CD4-positive, alpha-beta T cell (primary cell): Measurements from ENCODE around the gene PTPRN2. TPM values are rescaled to one million over a fixed set of nuclear protein-coding genes. Genes with fewer than 3 reads are reported as not detected.
A peak's percentile ranks its signal among the peaks of the same experiment; 100 is the strongest.
"Not testable (repeated sequence)": the region's sequence is repeated elsewhere in the genome, so short reads cannot be mapped to it uniquely, and the experiment has no call there.

Experiments
- ATAC-seq: fragments of 200-7000 bp; cut with Tn5 transposase; one replicate; pipeline ENCODE4 v1.10.0; 2022; ENCODE audit warnings: mild to moderate bottlenecking; ENCODE audit not compliant: poor library complexity
- CTCF ChIA-PET: fragments of 350-600 bp; sonication (Branson Sonifier 250); formaldehyde crosslinking; loops from one replicate; lab custom pipeline; 2021; ENCODE audit warnings: antibody characterized with exemption, inconsistent platforms; lab: Charles Lee
- POLR2A ChIA-PET: fragments of 350-600 bp; sonication (Branson Sonifier 250); formaldehyde crosslinking; loops from one replicate; lab custom pipeline; 2021; ENCODE audit warnings: antibody characterized with exemption, inconsistent platforms; lab: Charles Lee
- DNase-seq, 14 experiments: peaks; one replicate each; pipeline ENCODE4 v3.0.0-alpha.2; 2013 to 2020; ENCODE audit warnings: mixed read lengths in 2 of 14
- H3K27ac ChIP-seq, 2 donors: one replicate each; pipeline versions ENCODE4 v1.5.1 to v1.7.0; 2013; ENCODE audit warnings: low read length in 2 of 2, low read depth in 1 of 2, mild to moderate bottlenecking in 1 of 2
- H3K27me3 ChIP-seq, 2 experiments: 1 replicate in 1 of 2; 2 replicates in 1 of 2; pipeline versions ENCODE4 v1.6.1 to v1.7.0; 2013; ENCODE audit warnings: low read length in 2 of 2, control low read depth in 1 of 2, mild to moderate bottlenecking in 1 of 2, moderate library complexity in 1 of 2; ENCODE audit not compliant: insufficient read depth in 2 of 2, control insufficient read depth in 1 of 2
- H3K36me3 ChIP-seq: one replicate; pipeline ENCODE4 v1.6.1; 2013; ENCODE audit warnings: low read length, control low read depth; ENCODE audit not compliant: insufficient read depth
- H3K4me1 ChIP-seq: one replicate; pipeline ENCODE4 v1.6.1; 2013; ENCODE audit warnings: low read length, control low read depth; ENCODE audit not compliant: insufficient read depth
- H3K4me3 ChIP-seq: one replicate; pipeline ENCODE4 v1.5.1; 2013; ENCODE audit warnings: mild to moderate bottlenecking, low read length, moderate library complexity
- H3K9me3 ChIP-seq, 2 experiments: 1 replicate in 1 of 2; 2 replicates in 1 of 2; pipeline versions ENCODE4 v1.6.1 to v1.7.0; 2013; ENCODE audit warnings: low read length in 2 of 2, mild to moderate bottlenecking in 2 of 2, control low read depth in 1 of 2, moderate library complexity in 1 of 2; ENCODE audit not compliant: control insufficient read depth in 1 of 2, insufficient read depth in 1 of 2
- H3K27ac Mint-ChIP-seq: one replicate; pipeline ENCODE4 v1.8.0; 2020; ENCODE audit warnings: mixed read lengths
- H3K27me3 Mint-ChIP-seq: one replicate; pipeline ENCODE4 v1.8.0; 2021; ENCODE audit warnings: mixed read lengths
- H3K36me3 Mint-ChIP-seq: one replicate; pipeline ENCODE4 v1.8.0; 2021; ENCODE audit warnings: low read depth, mixed read lengths
- H3K4me1 Mint-ChIP-seq: one replicate; pipeline ENCODE4 v1.8.0; 2021; ENCODE audit warnings: low read depth, mixed read lengths
- H3K4me3 Mint-ChIP-seq: one replicate; pipeline ENCODE4 v1.8.0; 2020; ENCODE audit warnings: mild to moderate bottlenecking, mixed read lengths
- H3K9me3 Mint-ChIP-seq: one replicate; pipeline ENCODE4 v1.8.0; 2020; ENCODE audit warnings: mixed read lengths
- CTCF ChIP-seq: fragments of 200-600 bp; IDR thresholded peaks from one replicate; pipeline ENCODE4 v1.8.0; 2022; ENCODE audit warnings: antibody characterized with exemption, mild to moderate bottlenecking
- intact Hi-C, 2 experiments: fragments of 100-400 bp; cut with DNase I in 1 of 2; cut with micrococcal nuclease in 1 of 2; formaldehyde crosslinking; loops; one replicate each; pipeline versions ENCODE4 v1.15.1 to v1.9.0; 2023 to 2025; cut with DNase I, micrococcal nuclease
- total RNA-seq, 174 experiments: library from RNA in 2 of 174; stranded (reverse) in 2 of 174; gene quantifications; one replicate each; pipeline ENCODE4 v1.2.3 and lab custom pipeline; 2021 to 2026

Gene PTPRN2
- total RNA-seq, 2 experiments from 2014 or later = 0.34 to 0.44 TPM

GRCh38 chr7:157904211-157904865 is 683.3 kb downstream of the PTPRN2 start:
- intact Hi-C loops = no loop called here
- no peak overlapping the region for H3K4me3 Mint-ChIP-seq
- H3K36me3 Mint-ChIP-seq = no peaks in the 10 kb centered on the region
- Histone ChIP-seq H3K27me3 (no peaks in the 10 kb centered on the region), H3K36me3 (no peaks in the 10 kb centered on the region), H3K27ac (no peak overlapping the region), H3K4me3 (no peak overlapping the region), H3K9me3 (peaks cover 0 to 11% of the 10 kb centered on the region in 2 experiments), H3K4me1 (no peaks in the 10 kb centered on the region)
- ATAC-seq (peak; percentile 63), DNase-seq (no peak)
- no peak for TF ChIP-seq CTCF
- no peaks in the 10 kb centered on the region for H3K9me3 Mint-ChIP-seq
- H3K4me1 Mint-ChIP-seq = peaks cover 17% of the 10 kb centered on the region
- no peaks in the 10 kb centered on the region for H3K27me3 Mint-ChIP-seq
- POLR2A ChIA-PET = no interaction called here
- CTCF ChIA-PET = no interaction called here
- H3K27ac Mint-ChIP-seq = peak overlapping the region; percentile 42

DNA sequence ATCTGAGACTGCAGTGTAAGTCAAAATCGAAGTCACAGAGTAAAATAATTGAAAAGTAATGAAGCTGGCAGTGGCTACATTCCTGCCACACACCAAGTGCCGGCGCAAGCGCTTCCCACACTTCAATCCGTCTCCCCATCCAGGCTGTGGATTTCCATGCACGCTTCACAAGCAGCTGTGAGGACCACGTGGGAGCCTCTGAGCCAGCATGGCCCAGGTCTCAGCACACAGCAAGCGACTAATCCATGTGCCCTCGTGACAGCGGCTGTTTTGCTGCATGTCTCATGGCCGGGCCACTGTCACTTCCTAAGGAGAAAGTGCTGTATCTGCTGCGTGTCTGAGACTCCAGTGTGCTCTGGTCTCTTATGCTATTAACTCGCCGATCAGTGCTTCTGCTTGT is 683.9 kb downstream of the PTPRN2 start:
- Mint-ChIP-seq H3K27me3 (no peaks in the 10 kb centered on the region), H3K9me3 (no peaks in the 10 kb centered on the region), H3K4me1 (peaks cover 17% of the 10 kb centered on the region), H3K36me3 (no peaks in the 10 kb centered on the region), H3K4me3 (no peak overlapping the region), H3K27ac (no peak overlapping the region)
- no peak overlapping the region for H3K4me3 ChIP-seq
- DNase-seq (no peak), ATAC-seq (no peak)
- H3K27me3 ChIP-seq = no peaks in the 10 kb centered on the region
- no peaks in the 10 kb centered on the region for H3K36me3 ChIP-seq
- H3K27ac ChIP-seq = no peak overlapping the region
- intact Hi-C loops = no loop called here
- H3K9me3 ChIP-seq = peaks cover 0 to 11% of the 10 kb centered on the region in 2 experiments
- H3K4me1 ChIP-seq = no peaks in the 10 kb centered on the region
- ChIA-PET CTCF (no interaction called here), POLR2A (no interaction called here)
- TF ChIP-seq CTCF = no peak

DNA sequence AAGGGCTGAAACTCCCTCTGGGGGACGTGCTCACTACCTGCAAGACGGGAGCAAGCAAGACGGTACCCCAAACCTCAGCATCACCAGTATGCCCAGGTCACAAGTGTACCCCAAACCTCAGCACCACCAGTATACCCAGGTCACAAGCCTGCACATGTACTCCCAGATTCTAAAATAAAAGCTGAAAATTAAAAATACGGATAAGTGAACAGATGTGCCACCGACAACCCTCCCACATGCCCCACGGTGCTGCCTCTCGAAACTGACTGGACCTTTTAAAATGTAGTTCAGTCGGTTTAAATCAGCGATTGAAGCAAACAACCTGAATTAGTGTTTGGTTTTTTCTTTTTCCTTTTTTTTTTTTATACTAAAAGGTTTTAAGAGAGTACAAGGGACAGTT is 684.3 kb downstream of the PTPRN2 start:
- no peaks in the 10 kb centered on the region for H3K36me3 Mint-ChIP-seq
- no peak for TF ChIP-seq CTCF

GRCh38 chr7:157901816-157902610 is 685.6 kb downstream of the PTPRN2 start:
- CTCF ChIA-PET, DNase-seq, H3K27ac ChIP-seq, POLR2A ChIA-PET, H3K4me1 ChIP-seq, H3K4me3 Mint-ChIP-seq, H3K27me3 Mint-ChIP-seq, intact Hi-C loops, H3K27me3 ChIP-seq, ATAC-seq, H3K36me3 Mint-ChIP-seq, H3K36me3 ChIP-seq, H3K9me3 Mint-ChIP-seq, H3K4me3 ChIP-seq, H3K27ac Mint-ChIP-seq: not testable (repeated sequence)
- peaks cover 17% of the 10 kb centered on the region for H3K4me1 Mint-ChIP-seq
- peaks cover 0 to 11% of the 10 kb centered on the region in 2 experiments for H3K9me3 ChIP-seq

More for the DNA sequence above, 684.3 kb downstream of the PTPRN2 start:
- ChIA-PET CTCF (no interaction called here), POLR2A (no interaction called here)
- H3K9me3 ChIP-seq = peaks cover 0 to 11% of the 10 kb centered on the region in 2 experiments
- no peak for ATAC-seq
- H3K4me1 ChIP-seq = no peaks in the 10 kb centered on the region
- intact Hi-C loops = no loop called here
- H3K36me3 ChIP-seq = no peaks in the 10 kb centered on the region
- Mint-ChIP-seq H3K4me1 (peaks cover 17% of the 10 kb centered on the region), H3K27ac (no peak overlapping the region), H3K4me3 (no peak overlapping the region), H3K9me3 (no peaks in the 10 kb centered on the region), H3K27me3 (no peaks in the 10 kb centered on the region)
- no peak for DNase-seq
- no peak overlapping the region for H3K4me3 ChIP-seq
- no peak overlapping the region for H3K27ac ChIP-seq
- H3K27me3 ChIP-seq = no peaks in the 10 kb centered on the region
